Measurements from ENCODE around the gene ARL15. TPM values are rescaled to one million over a fixed set of nuclear protein-coding genes. Genes with fewer than 3 reads are reported as not detected.

ARL15 gene
- total and polyA plus RNA-seq, 2 of the 4 experiments (the other 2 are of a cell fraction) = 7.3 to 19.2 TPM

- Histone ChIP-seq H3K9me3 (ENCODE audit: control insufficient read depth, insufficient read depth, low read length) (peaks cover 5% of the 10 kb centered on the region; the same call in 1 of the 2 replicates), H3K36me3 (ENCODE audit: control insufficient read depth, insufficient read depth, low read length) (no peaks in the 10 kb centered on the region), H4K8ac (ENCODE audit: low read depth in 2 of 2, low read length in 2 of 2) (no peak overlapping the region), H3K4me3 (ENCODE audit: insufficient read depth, low read depth, low read length) (no peak overlapping the region), H3K9ac (ENCODE audit: low read depth, low read length) (no peak overlapping the region), H3K4me1 (ENCODE audit: control insufficient read depth, insufficient read depth, low read length) (no peaks in the 10 kb centered on the region), H3K27ac (ENCODE audit: insufficient read depth, low read length) (no peak overlapping the region), H2AFZ (replicated peaks; ENCODE audit: low read length, poor library complexity) (no peak overlapping the region), H4K20me1 (ENCODE audit: insufficient read depth, low read length) (no peaks in the 10 kb centered on the region), H3K14ac (replicated peaks; ENCODE audit: low read depth, low read length) (no peak overlapping the region), H3K4me2 (ENCODE audit: low read depth, low read length) (no peak overlapping the region), H2AK9ac (replicated peaks; ENCODE audit: low read depth, low read length, poor library complexity) (no peak overlapping the region), H4K5ac (ENCODE audit: low read depth, low read length) (no peak overlapping the region), H3K79me1 (ENCODE audit: low read depth in 1 of 2, low read length in 2 of 2) (peaks cover 0 to 2% of the 10 kb centered on the region in 2 experiments; a peak in 2 of 4 replicates), H2BK15ac (ENCODE audit: low read depth, low read length) (no peak overlapping the region), H2BK5ac (ENCODE audit: low read depth, low read length, poor library complexity, severe bottlenecking) (no peak overlapping the region), H3K56ac (ENCODE audit: extremely low read depth, insufficient read depth, low read length) (no peak overlapping the region), H3K27me3 (ENCODE audit: control insufficient read depth, insufficient read depth, low read length) (no peaks in the 10 kb centered on the region), H3K9me1 (ENCODE audit: insufficient read depth, low read length) (no peaks in the 10 kb centered on the region), H2BK120ac (ENCODE audit: low read depth, low read length) (no peak overlapping the region), H4K91ac (ENCODE audit: insufficient read depth, low read depth, low read length) (no peak overlapping the region), H2AK5ac (ENCODE audit: low read depth, low read length) (no peak overlapping the region), H2BK20ac (ENCODE audit: low read depth, low read length) (no peak overlapping the region), H3K18ac (ENCODE audit: low read depth, low read length) (no peak overlapping the region), H3K23ac (ENCODE audit: low read depth, low read length) (no peak overlapping the region), H3K4ac (ENCODE audit: low read depth, low read length) (no peak overlapping the region)
- WGBS, 2 experiments (ENCODE audit: extremely low coverage in 2 of 2, insufficient read length in 1 of 2) = no CpG with 5 or more reads among the region's 2 CpGs
- in situ Hi-C loops (cut with MboI; ENCODE audit: low sequenced_read_pairs) (no loop called here), intact Hi-C loops (cut with micrococcal nuclease) (no loop called here), dilution Hi-C loops (cut with HindIII; ENCODE audit: low sequenced_read_pairs, unreplicated experiment) (no loop called here)
- ChIA-PET POLR2A (ENCODE audit: unreplicated experiment) (interaction anchor here (0.5 kb wide), 1 partner anchor 803 kb away, joined by 3 read pairs; no protein-coding TSS in a partner anchor), CTCF (no interaction called here)
- TF ChIP-seq SMC3 (IDR thresholded peaks at IDR 0.05; ENCODE audit: low read depth, low read length) (no peak), MAZ (IDR thresholded peaks at IDR 0.05; ENCODE audit: borderline replicate concordance, low read depth, low read length) (no peak), CHD1 (IDR thresholded peaks at IDR 0.05; ENCODE audit: low read depth, low read length) (no peak), FOS (IDR thresholded peaks at IDR 0.05; ENCODE audit: low read depth, low read length) (no peak), CTCF (conservative IDR thresholded peaks at IDR 0.05; ENCODE audit: low read depth, low read length) (no peak), BHLHE40 (IDR thresholded peaks at IDR 0.05; ENCODE audit: low read depth, low read length) (no peak), MXI1 (IDR thresholded peaks at IDR 0.05; ENCODE audit: borderline replicate concordance, low read depth, low read length) (no peak), RFX5 (IDR thresholded peaks at IDR 0.05; ENCODE audit: low read depth, low read length) (no peak), RAD21 (IDR thresholded peaks at IDR 0.05; ENCODE audit: low read length) (no peak), MAFK (IDR thresholded peaks at IDR 0.05; ENCODE audit: low read depth, low read length) (no peak), CEBPB (IDR thresholded peaks at IDR 0.05; ENCODE audit: low read depth, low read length) (no peak)
- TF ChIP-seq, protein P1, sequence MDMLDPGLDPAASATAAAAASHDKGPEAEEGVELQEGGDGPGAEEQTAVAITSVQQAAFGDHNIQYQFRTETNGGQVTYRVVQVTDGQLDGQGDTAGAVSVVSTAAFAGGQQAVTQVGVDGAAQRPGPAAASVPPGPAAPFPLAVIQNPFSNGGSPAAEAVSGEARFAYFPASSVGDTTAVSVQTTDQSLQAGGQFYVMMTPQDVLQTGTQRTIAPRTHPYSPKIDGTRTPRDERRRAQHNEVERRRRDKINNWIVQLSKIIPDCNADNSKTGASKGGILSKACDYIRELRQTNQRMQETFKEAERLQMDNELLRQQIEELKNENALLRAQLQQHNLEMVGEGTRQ (IDR thresholded peaks at IDR 0.05; ENCODE audit: low read depth, low read length) = no peak
- TF ChIP-seq, protein P2, sequence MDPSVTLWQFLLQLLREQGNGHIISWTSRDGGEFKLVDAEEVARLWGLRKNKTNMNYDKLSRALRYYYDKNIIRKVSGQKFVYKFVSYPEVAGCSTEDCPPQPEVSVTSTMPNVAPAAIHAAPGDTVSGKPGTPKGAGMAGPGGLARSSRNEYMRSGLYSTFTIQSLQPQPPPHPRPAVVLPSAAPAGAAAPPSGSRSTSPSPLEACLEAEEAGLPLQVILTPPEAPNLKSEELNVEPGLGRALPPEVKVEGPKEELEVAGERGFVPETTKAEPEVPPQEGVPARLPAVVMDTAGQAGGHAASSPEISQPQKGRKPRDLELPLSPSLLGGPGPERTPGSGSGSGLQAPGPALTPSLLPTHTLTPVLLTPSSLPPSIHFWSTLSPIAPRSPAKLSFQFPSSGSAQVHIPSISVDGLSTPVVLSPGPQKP (IDR thresholded peaks at IDR 0.05; ENCODE audit: borderline replicate concordance, low read depth, low read length) = no peak
- BruUV-seq (replicated peaks) = no TSS peak
- ATAC-seq (ENCODE audit: low read depth) (no peak), DNase-seq (no peak)
Observed at GRCh38 chr5:54284586-54284985, 25.8 kb downstream of the ARL15 start.
